GM12878 (cell line): ENCODE measurements around the gene SLC13A4.

Experiments used
- CEBPB ChIP-seq, 2 experiments: fragments of 150-350 bp in 1 of 2; IDR thresholded peaks; 2 replicates each; pipeline ENCODE4 v1.6.1; 2012 to 2014; ENCODE audit warnings: low read depth in 2 of 2, low read length in 2 of 2, borderline replicate concordance in 1 of 2, inconsistent platforms in 1 of 2
- FOXM1 ChIP-seq: IDR thresholded peaks from 2 replicates; pipeline ENCODE4 v1.6.1; 2012; ENCODE audit warnings: low read depth, mild to moderate bottlenecking, inconsistent platforms, low read length, moderate library complexity
- GABPA ChIP-seq: IDR thresholded peaks from 2 replicates; pipeline ENCODE4 v1.6.1; 2014; ENCODE audit warnings: antibody characterized with exemption, low read depth, mild to moderate bottlenecking, inconsistent platforms
- SIN3A ChIP-seq: IDR thresholded peaks from 2 replicates; pipeline ENCODE4 v1.6.1; 2012; ENCODE audit warnings: low read depth, low read length, improper control_type of control experiment
- TF ChIP-seq, protein P1 (sequence below), 3 experiments: IDR thresholded peaks in 2 of 3; conservative IDR thresholded peaks in 1 of 3; 2 replicates each; pipeline ENCODE4 v1.5.1; 2011; ENCODE audit warnings: low read depth in 3 of 3, low read length in 3 of 3, mild to moderate bottlenecking in 3 of 3, control low read depth in 2 of 3, moderate library complexity in 2 of 3, inconsistent platforms in 1 of 3, mixed read lengths in 1 of 3; ENCODE audit not compliant: control insufficient read depth in 2 of 3, insufficient read depth in 1 of 3; ENCODE audit errors: extremely low read depth in 1 of 3

DNA sequence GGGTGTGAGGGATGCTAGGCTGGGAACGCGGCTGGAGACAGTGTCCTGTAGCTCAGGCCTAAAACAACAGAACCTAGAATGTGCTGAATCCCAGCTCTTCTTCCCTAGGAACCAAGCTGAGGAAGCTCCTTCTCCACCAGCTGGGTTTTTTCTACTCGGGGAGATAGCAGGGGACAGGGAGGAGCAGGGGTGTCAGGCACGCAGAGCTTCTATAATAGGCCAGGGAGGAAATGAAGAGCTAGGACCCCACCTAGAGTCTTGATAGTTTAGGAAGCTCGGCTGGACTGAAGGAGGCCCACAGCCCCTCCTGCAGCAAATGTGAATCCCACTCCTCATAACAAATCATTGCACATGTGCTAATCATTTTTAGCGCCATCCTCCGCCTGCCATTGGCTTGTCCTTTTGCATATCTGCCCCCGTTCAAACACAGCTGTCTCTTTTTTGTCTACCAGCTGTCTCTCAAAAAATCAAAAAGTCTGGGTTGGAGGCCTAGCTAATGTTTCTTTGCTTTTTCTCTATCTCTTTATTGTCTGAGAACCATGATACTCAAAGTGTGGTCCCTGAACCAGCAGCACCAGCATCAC lies 44.7 kb upstream of the SLC13A4 start:
- TF ChIP-seq GABPA (no peak), CEBPB (IDR thresholded peaks at IDR 0.05; ENCODE audit: borderline replicate concordance in 1 of 2, low read depth in 2 of 2, low read length in 2 of 2) (no peak), SIN3A (no peak), FOXM1 (no peak)
- TF ChIP-seq, protein P1, sequence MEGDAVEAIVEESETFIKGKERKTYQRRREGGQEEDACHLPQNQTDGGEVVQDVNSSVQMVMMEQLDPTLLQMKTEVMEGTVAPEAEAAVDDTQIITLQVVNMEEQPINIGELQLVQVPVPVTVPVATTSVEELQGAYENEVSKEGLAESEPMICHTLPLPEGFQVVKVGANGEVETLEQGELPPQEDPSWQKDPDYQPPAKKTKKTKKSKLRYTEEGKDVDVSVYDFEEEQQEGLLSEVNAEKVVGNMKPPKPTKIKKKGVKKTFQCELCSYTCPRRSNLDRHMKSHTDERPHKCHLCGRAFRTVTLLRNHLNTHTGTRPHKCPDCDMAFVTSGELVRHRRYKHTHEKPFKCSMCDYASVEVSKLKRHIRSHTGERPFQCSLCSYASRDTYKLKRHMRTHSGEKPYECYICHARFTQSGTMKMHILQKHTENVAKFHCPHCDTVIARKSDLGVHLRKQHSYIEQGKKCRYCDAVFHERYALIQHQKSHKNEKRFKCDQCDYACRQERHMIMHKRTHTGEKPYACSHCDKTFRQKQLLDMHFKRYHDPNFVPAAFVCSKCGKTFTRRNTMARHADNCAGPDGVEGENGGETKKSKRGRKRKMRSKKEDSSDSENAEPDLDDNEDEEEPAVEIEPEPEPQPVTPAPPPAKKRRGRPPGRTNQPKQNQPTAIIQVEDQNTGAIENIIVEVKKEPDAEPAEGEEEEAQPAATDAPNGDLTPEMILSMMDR (IDR thresholded peaks at IDR 0.05 in 2 of 3, conservative IDR thresholded peaks at IDR 0.05 in 1 of 3; ENCODE audit: control insufficient read depth in 2 of 3, extremely low read depth in 1 of 3, insufficient read depth in 1 of 3, low read depth in 3 of 3, low read length in 3 of 3) = no peak
